GM19238 (cell line): ENCODE measurements around the gene ZNF317.
A peak's percentile ranks its signal among the peaks of the same experiment; 100 is the strongest.

Experiments used
- DNase-seq: peaks from one replicate; pipeline ENCODE4 v3.0.0; 2011; ENCODE audit warnings: low spot score; ENCODE audit not compliant: insufficient read length

Gene ZNF317

DNA sequence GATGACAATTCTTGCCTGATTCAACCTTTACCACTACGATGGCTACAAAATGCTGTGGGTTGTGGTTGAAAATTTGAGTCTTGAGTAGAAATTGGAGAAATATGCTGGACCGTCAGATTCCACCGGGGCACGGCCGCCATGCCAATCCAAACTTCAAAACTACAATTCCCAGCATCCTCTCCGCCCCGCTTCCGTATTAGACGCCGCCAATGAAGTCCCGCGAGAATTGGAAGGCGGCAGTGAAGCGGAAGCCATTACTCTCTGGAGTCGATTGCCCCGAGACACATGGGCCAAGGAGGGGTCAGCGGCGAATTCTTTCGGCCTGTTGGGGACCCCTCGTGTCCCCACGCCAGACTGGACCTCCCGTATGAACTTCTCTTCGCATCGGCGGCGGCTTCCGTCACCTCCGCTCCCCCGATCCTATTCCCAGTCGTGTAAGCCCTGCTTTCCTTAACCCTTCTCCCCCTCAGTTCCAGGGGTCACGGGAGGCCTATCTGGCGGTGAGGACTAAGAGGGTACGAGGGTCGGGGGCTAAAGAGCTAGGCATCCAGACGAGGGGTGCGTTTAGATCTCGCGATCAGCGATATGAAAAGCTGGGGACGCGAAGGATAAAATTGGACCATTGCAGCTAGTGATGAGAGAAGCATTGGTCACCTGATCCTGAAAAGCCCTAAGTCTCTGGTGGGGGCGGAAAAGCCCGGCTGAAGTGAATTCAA lies at the start of gene ZNF317:
Gene ZNF317 (plus strand): TSS at position 239 of the 716 bp plus-strand sequence. CDS start 15,620 bp downstream, outside the sequence.
- peak; percentile 78 for DNase-seq

DNA sequence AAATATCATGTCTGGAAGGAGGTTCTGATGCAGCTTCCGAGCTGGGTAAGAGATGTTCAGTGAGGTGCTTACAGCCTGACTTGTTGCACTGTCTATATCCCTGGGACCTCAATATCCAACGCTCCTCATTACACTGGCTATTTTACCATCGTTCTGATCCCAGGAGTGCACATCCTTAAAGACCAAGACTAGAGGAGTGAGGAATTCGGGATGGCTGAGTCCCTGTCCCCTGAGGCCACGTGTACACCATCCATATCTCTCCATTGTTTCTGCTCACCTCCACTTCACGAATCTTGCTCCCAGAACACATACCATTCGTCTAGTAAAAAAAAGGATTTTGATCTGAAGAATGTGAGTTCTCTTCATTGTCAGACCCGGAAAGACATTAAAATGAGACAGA lies 32.8 kb upstream of the ZNF317 start, which contains the start of gene OR7G2:
Gene OR7G2 (minus strand): TSS at position 101 of the 400 bp plus-strand sequence. CDS start 4,232 bp downstream, outside the sequence.
- no peak for DNase-seq

DNA sequence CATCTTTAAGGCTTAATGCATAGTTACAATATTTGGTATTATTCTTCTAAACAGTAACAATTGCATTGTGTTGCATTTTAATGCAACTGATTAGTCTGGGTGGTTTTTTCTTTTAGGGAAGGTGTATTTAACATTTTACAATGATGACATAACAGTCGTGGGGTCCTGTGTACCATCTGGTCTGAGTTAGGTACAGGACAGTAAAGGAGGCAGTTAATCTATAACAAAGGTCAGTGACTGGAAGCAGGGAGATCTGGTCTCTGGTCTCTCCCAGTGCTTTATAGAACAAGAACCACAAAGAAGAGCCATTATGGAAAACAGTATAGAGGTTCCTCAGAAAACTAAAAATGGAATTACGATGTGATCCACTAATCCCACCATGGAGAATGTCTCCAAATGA lies 30.2 kb upstream of the ZNF317 start:
- no peak for DNase-seq

DNA sequence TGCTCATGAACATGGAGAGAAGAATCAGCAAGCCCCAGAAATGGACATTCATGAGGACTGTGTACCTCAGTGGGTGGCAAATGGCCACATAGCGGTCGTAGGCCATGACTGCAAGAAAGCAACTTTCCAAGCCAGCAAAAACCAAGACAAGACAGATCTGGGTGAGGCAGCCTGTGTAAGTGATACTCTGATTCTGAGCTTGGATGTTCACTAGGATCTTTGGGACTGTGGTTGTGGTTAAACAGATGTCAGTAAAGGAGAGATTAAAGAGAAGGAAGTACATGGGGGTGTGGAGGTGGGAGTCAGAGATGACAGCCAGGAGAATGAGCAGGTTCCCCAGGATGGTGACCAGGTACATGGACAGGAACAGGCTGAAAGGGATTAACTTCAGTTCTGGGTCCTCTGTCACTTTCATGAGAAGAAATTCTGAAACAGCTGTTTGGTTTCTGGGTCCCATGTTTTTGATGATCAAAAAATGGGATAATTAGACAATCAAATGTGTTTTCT lies 24.8 kb upstream of the ZNF317 start, which contains the start of gene OR7G1:
Gene OR7G1 (minus strand): TSS at position 457 of the 507 bp plus-strand sequence. CDS start 0 bp downstream, at position 457.
- no peak for DNase-seq

DNA sequence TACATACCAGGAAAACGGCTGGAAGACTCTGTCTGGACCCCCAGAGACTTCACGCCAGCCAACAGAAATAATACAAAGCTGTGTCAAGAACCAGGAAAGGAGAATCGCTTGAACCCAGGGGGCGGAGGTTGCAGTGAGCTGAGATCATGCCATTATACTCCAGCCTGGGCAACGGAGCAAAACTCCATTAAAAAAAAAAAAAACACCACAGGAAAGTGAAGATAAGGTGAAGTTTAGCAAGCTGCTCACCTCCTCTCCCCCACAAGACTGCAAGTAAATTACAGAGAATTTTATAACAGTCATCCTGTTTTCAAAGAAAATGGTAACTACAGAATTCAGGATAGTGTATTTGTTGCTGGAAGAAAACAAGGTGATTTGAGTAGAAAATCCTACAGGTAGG lies 23.6 kb upstream of the ZNF317 start:
- DNase-seq: no peak

DNA sequence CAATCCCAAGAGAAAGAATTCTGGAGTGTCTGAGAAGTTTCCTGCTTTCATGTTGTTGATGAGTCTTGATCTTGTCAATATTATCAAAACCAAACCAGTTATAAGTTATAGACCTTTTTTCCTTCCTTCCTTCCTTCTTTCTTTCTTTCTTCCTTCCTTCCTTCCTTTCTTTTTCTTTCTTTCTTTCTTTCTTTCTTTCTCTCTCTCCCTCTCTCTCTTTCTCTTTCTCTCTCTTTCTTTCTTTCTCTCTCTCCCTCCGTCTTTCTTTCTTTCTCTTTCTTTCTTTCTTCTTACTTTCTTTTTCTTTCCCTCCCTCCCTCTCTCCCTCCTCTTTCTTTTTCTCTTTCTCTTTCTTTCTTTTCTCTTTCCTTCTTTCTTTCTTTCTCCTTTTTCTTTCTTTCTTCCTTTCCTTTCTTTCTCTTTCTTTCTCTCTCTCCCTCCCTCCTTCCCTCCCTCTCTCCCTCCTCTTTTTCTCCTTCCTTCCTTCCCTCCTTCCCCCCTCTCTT lies 13.2 kb upstream of the ZNF317 start, which contains the start of gene OR7G3:
Gene OR7G3 (minus strand): TSS at position 51 of the 506 bp plus-strand sequence. CDS start 0 bp downstream, at position 51.
- DNase-seq: no peak

DNA sequence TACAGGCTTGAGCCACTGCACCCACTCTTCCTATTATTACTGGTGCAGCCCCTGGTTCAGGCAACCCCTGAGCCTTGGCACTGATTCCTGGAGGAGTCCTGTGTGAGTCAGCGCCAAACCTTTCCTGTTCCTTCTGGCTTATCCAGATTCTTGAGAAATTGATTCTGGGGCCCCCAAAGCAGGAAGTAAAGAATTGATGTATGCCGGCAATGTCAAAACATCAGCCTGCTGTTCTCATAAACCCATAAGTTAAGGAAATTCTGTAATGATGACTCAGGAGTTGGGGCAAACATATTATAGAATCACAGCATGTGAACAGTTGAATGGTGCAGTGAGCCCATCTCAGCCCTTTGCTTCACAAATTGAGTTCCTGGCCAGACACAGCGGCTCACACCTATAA lies 12.0 kb upstream of the ZNF317 start:
- DNase-seq: no peak

DNA sequence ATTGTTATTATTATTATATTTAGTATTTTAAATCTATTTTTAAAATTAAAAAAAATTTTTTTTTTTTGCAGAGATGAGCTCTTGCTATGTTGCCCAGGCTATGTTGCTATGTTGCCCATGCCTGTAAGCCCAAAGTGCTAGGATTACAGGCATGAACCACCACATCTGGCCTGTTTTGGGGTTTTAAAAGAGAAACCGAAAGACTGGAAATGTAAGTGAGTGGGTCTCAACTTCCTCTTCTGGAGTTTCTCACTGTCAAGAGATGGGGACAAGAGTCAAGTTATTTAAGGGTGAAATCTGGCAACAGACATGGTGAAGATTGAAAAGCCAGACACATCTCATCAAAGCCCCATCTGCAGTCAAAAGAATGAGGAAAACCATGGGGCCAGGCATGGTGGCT lies 9.2 kb upstream of the ZNF317 start:
- no peak for DNase-seq

DNA sequence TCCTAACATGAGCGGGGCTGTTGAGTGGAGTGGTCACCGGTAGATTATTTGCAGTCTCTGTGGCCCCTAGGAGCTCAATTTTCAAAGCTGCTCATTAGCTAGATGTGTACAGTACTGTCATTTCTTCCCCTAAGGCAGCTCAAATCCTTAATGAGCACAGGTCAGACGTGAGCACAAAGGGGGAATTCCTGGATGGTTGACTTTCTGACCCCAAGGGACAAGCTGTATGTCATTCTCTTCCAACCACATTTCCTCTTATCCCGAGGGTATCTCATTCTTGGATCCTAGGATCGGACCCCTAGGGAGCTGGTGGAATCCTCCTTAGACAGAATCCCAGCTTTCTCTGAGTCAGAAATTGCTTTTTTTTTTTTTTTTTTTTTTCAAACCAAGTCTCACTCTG lies 7.8 kb upstream of the ZNF317 start:
- DNase-seq: no peak

DNA sequence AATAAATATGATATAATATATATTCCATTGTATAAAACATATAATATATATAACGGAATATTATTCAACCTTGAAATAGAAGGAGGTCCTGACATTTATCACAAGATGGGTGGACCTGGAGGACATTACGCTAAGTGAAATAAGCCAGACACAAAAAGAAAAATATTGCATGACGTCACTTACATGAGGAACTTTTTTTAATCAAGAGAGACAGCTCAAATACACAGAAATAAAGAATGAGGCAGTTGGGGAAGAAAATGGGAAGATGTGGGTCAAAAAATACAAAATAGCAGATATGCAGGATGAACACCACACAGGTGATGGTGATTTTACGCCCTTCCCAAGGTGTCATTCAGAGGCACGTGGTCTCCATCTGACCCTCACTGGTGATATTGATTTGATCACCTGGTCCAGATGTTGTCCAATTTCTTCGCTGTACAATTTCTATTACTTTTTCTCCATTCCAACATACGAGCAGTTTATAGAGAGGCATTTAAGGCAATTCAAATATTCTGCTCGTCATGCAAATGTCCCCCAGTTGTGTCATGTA lies 513 bp upstream of the ZNF317 start:
- no peak for DNase-seq

DNA sequence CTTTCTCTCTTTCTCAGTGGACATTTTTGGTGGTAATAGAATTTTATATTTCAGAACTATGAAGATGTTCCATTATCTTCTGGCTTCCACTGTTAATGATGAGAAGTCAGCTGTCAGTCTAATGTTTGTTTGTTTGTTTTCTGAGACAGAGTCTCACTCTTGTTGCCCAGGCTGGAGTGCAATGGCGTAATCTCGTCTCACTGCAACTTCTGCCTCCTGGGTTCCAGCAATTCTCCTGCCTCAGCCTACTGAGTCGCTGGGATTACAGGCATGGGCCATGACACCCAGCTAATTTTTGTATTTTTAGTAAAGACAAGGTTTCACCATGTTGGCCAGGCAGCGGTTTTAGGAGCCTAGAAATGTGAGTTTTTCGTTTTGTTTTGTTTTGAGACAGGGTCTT lies 4.7 kb downstream of the ZNF317 start:
- DNase-seq: no peak

DNA sequence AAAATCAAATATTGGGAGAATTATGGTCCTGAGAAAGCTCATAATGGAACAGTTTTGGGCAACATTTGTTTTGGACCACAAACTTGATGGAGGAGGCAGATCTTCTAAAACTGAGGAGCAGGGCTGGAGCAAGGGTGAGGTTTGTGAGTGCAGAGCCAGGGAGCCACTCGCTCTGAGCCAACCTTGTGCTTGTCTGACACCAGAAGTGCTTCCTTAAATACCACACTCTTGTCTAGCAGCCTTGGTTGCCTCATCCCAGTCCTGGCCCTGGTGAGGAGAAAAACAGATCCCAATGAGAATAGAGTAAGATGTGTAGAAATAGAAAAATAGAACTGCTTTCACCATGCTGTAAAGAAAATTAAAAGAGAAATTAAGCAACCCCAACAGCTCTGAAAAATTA lies 6.7 kb downstream of the ZNF317 start:
- DNase-seq: no peak

DNA sequence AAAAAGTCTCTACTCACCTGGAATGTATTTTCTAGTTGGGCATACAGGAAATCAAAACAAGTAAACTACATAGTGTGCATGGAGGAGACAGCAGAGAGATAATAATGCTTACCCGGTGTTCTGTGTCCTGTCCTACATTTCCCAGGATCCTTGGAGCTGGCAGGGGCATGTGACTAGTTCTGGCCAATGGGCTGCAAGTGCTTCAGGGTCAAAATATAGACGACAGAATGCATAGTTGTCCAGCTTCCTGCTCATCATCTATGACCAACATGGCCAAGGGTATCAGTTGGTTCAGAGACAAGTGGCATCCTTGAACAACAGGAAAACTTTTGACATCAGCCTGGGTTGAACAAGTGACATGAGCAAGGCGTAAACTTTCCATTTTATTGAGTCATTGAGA lies 8.5 kb downstream of the ZNF317 start:
- no peak for DNase-seq

DNA sequence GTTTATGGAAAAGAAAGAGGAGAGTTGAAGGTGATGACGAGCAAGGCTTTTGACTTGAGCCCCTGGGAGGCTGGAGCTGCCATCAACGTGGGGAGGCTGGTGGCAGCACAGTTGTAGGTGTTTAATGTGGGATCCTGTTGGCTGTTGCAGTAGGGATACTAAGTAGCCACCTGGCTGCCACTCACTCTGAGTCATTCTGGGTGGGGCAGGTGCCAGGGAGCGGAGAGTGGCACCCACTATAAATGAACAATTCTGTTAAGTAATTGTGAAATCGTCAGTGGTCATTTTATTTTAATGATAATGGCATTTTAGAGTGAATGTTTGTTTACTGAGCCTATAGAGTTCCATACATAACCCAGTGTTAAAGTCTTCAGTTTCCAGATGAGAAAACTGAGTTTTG lies 9.8 kb downstream of the ZNF317 start:
- DNase-seq: no peak

DNA sequence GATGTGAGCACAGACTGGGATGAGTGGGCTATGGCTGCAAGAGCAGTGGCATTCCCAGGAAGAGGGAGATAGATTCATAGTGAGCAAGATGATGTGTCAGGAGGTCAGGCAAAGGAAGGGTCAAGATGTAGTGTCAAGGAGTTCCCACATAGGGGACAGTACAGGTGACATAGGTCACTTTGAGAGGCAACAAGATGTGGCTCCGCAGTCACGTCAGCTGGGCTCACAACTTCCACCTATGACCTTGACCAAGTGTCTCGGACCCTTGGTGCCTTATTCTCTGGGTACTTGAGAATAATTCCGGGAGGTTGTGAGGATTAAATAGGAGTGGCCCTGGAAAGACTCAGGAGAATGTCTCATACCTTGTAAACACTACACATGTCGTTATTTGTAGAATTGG lies 10.5 kb downstream of the ZNF317 start:
- no peak for DNase-seq

DNA sequence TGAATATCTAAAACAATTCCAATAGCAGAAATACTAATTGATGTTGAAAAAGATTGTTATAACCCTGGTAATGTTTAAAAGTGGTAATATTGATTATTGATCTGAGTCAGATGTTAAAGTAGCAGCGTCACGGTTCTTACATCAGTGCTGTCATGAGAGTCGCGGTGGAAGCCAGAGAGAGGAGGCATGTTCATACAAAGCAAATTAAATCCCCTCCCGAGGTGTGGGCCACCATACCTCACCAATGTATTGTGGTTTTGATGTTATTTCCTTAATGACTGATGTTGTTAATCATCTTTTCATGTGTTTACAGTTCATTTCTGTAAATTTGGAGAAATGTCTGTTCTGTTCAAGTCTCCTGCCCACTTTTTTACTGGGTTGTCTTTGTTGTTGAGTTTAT lies 11.2 kb downstream of the ZNF317 start:
- no peak for DNase-seq

DNA sequence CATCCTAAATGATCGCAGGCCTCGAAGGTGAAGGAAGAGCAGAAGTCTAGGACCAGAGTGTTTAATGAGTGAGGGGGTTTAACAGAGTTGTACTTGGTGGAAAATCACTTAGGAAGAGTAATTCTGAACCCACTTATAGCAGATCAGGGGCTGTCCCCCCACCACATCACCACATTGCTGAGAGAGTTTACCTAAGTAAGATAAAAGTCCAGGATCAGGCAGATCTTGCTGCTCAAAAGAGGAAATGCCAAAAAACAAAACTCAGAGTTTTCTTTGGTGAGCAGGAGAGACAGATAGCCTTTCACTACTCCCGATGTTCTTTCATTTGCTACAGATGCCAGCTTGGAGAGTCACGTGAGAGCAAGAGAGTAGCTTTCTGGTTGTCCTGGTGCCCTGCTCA lies 15.4 kb downstream of the ZNF317 start:
- DNase-seq: no peak

DNA sequence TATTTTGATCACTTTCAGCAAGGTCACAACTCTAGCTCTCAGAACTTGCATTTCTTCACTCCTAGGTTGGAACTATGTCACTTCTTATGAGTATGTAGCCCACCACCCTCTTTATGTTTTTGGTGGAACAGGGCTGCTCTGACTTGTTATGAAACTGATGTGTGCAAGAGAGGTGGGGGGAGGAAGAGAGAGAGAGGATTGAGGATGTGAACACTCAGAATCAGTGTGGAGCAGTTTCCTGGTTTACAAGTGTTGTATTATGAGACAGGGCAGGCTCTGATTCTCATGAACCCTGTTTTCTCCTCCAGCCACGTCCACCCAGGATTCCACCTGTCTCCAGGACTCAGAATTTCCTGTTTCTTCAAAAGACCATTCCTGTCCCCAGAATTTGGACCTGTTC lies 16.1 kb downstream of the ZNF317 start:
- no peak for DNase-seq

DNA sequence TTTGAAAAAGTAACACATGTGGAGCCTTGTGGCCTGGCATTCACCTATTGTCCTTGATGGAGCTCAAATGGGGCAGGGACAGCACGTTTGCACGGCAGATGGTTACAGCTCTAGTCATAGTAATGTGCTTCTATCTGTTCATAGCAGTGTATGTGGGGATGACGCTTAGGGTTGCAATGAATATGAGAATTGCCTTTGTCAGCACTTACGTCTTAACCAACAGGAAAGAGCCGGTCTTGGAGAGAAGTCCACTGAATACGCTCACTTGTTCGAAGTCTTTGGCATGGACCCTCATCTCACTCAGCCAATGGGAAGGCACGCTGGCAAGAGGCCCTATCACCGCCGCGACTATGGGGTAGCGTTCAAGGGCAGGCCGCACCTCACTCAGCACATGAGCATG lies 19.7 kb downstream of the ZNF317 start:
- DNase-seq: no peak

DNA sequence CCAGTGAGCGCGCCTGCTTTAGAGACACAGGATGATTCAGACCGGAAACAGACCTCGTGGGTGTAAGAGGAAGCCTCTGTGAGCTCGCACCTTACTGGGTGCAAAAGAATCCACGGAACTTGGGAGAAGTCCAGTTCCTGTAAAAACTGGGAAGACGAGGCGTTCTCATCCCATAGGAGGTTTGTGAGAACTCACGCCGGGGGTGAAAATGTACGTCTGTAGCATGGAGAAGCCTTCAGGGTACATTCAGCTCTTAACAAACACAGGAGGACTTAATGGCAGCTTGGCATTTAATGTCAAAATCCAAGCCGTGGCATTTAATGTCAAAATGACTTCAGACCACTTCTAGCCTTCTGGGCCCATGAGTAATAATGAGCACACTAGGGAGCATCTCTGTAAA lies 21.2 kb downstream of the ZNF317 start:
- no peak for DNase-seq

DNA sequence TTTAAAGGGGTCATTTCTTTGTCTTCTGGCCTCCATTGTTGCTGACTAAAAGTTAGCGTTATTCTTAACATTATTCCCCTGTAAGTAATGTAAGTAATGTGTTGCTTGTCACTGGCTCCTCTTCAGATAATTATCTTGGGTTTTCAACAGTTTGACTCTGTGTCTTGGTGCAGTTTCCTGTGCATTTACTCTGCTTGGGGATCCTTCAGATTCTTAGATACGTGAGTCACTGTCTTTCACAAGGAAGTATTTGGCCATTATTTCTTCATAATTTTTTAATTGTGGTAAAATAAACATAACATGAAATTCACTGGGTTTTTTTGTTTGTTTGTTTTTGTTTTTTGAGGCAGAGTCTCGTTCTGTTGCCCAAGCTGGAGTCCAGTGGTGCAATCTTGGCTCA lies 25.1 kb downstream of the ZNF317 start:
- DNase-seq: no peak

DNA sequence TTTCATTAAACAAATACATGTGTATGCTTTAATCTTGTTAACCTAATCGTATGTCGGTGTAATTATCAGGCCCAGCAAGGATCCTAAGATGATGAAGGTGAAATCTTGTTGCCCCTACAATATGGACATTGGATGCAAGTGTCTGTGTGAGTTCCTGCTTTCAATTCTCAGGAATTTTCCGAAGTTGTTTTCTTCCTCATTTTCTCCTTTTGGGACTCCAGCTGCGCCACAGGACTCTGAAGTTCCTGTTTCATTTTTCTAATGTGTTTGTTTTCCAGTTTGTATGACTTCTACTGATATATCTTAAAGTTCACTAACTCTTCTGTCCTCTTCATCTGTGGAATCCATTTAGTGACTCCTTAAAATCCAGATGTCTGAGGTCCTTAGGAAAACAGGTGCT lies 26.6 kb downstream of the ZNF317 start:
- DNase-seq: no peak
